OCI-LY3 (cell line): ENCODE data around the gene PRAMEF18.
"Not testable (repeated sequence)": the region's sequence is repeated elsewhere in the genome, so short reads cannot be mapped to it uniquely, and the experiment has no call there.

Source experiments
- H2AFZ ChIP-seq: fragments of 200-600, 300-600 bp; shearing (Covaris generic); 2 replicates; pipeline ENCODE4 v1.6.0; 2014; ENCODE audit warnings: antibody characterized with exemption, low read depth, low read length
- H3K27ac ChIP-seq: fragments of 200-600, 300-600 bp; sonication (generic); 2 replicates; pipeline ENCODE4 v1.5.1; 2014; ENCODE audit warnings: mild to moderate bottlenecking, low read length, moderate library complexity, mixed read lengths
- H3K27me3 ChIP-seq: fragments of 200-600, 300-600 bp; sonication (generic); 2 replicates; pipeline ENCODE4 v1.6.1; 2014; ENCODE audit warnings: low read depth, low read length, mixed read lengths
- H3K36me3 ChIP-seq: fragments of 200-600, 300-600 bp; sonication (generic); replicated peaks from 2 replicates; pipeline ENCODE3; 2014; ENCODE audit warnings: low read depth, low read length, mixed read lengths
- H3K4me1 ChIP-seq: fragments of 300-600, 200-600 bp; sonication (generic); 2 replicates; pipeline ENCODE4 v1.6.1; 2014; ENCODE audit warnings: low read length, mixed read lengths
- H3K4me2 ChIP-seq: fragments of 200-600, 300-600 bp; sonication (generic); 2 replicates; pipeline ENCODE4 v1.6.1; 2014; ENCODE audit warnings: low read length, mixed read lengths
- H3K4me3 ChIP-seq: fragments of 300-600, 200-600 bp; sonication (generic); 2 replicates; pipeline ENCODE4 v1.5.1; 2014; ENCODE audit warnings: antibody characterized with exemption, mild to moderate bottlenecking, low read length, moderate library complexity
- H3K79me2 ChIP-seq: fragments of 300-600, 200-600 bp; shearing (Covaris generic); 2 replicates; pipeline ENCODE4 v1.6.1; 2014; ENCODE audit warnings: mild to moderate bottlenecking, low read length, mixed read lengths
- H3K9ac ChIP-seq: fragments of 300-600, 200-600 bp; shearing (Covaris generic); 2 replicates; pipeline ENCODE4 v1.6.0; 2014; ENCODE audit warnings: mild to moderate bottlenecking, low read length, moderate library complexity
- H3K9me3 ChIP-seq: fragments of 200-600, 300-600 bp; shearing (Covaris generic); 2 replicates; pipeline ENCODE4 v1.6.1; 2014; ENCODE audit warnings: low read length, mixed read lengths; ENCODE audit not compliant: insufficient read depth
- H4K20me1 ChIP-seq: fragments of 200-600, 300-600 bp; sonication (generic); 2 replicates; pipeline ENCODE4 v1.6.1; 2016; ENCODE audit warnings: low read length, mixed read lengths; ENCODE audit not compliant: insufficient read depth
- EZH2phosphoT487 ChIP-seq: fragments of 200-600 bp; shearing (Covaris generic); IDR thresholded peaks from 2 replicates; pipeline ENCODE4 v1.6.1; 2018; ENCODE audit warnings: antibody characterized with exemption, mixed run types, low read depth
- TF ChIP-seq, protein P1 (sequence below): fragments of 200-600, 300-600 bp; sonication (generic); IDR thresholded peaks from 2 replicates; pipeline ENCODE4 v1.5.1; 2014; ENCODE audit warnings: antibody characterized with exemption, low read length, low read depth

PRAMEF18 gene

DNA sequence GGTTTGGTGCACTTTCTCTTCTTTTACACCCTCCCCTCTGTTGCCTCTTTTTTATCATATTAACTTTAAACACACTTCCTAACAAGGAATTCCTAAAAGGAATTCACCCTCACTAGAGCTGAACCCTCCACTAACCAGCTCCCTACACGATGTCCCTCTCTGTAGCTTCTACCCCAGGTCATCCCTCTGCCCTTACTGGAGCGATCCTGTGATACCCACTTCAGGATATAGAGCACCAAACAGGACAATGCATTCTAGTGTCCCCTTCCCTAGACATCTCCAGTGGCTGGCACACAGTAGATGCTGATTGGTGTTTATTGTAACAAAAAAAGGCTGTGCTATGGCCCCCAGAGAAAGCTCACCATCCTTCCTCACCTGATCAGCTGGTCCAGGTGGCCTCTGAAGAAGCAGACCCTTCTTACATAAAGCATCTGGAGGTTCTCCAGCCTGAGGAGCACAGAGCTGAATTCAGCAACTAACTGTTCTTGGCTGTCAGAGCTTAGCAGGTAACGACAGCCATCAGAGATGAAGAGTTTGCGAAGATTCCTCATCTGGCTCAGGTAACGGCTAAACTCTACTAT lies 1.4 kb downstream of the PRAMEF18 start:
- TF ChIP-seq EZH2phosphoT487 = no peak
- TF ChIP-seq, protein P1, sequence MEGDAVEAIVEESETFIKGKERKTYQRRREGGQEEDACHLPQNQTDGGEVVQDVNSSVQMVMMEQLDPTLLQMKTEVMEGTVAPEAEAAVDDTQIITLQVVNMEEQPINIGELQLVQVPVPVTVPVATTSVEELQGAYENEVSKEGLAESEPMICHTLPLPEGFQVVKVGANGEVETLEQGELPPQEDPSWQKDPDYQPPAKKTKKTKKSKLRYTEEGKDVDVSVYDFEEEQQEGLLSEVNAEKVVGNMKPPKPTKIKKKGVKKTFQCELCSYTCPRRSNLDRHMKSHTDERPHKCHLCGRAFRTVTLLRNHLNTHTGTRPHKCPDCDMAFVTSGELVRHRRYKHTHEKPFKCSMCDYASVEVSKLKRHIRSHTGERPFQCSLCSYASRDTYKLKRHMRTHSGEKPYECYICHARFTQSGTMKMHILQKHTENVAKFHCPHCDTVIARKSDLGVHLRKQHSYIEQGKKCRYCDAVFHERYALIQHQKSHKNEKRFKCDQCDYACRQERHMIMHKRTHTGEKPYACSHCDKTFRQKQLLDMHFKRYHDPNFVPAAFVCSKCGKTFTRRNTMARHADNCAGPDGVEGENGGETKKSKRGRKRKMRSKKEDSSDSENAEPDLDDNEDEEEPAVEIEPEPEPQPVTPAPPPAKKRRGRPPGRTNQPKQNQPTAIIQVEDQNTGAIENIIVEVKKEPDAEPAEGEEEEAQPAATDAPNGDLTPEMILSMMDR = no peak
- no peak overlapping the region for H3K4me2 ChIP-seq
- no peak overlapping the region for H2AFZ ChIP-seq
- no peak overlapping the region for H3K9ac ChIP-seq
- H3K36me3 ChIP-seq = no peaks in the 10 kb centered on the region
- no peaks in the 10 kb centered on the region for H3K27me3 ChIP-seq
- H3K4me1 ChIP-seq = no peaks in the 10 kb centered on the region
- no peaks in the 10 kb centered on the region for H3K9me3 ChIP-seq
- no peaks in the 10 kb centered on the region for H3K79me2 ChIP-seq
- no peak overlapping the region for H3K27ac ChIP-seq
- H3K4me3 ChIP-seq = no peak overlapping the region
- no peaks in the 10 kb centered on the region for H4K20me1 ChIP-seq

DNA sequence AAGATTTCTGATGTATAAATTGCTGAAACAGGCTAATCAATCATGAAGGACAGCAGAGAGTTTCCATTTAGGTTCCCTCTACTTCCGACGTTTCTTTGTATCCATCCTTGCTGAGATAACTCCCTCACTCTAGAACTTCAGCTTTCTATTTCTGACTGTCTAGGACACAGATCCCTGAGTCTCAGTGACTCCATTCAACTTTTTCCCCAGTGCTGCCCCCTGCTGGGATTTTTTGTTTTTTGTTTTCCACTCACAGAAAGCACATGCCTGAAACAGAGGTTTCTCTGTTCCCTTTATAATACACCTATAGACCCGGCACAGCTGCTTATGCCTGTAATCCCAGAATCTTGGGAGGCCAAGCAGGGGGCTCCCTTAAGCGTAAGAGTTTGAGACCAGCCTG lies 3.2 kb downstream of the PRAMEF18 start:
- H3K4me2 ChIP-seq, H3K27me3 ChIP-seq: not testable (repeated sequence)

DNA sequence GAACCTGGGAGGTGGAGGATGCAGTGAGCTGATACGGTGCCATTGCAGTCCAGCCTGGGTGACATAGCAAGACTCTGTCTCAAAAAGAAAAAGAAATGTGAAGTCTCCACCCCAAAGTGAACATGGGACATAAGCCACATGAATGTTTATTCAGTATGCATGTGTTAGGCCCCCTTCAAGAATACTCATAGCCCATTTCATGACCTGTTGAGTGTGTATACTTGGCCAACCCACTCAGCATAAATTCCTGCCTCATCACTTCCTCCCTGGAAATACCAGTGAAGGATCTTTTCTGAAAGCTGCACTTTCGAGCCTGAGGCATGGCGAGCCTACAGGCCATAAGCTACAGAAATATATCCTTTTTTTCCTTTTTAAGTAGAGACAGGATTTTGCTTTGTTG lies 6.8 kb downstream of the PRAMEF18 start:
- not testable (repeated sequence) for H4K20me1 ChIP-seq, H3K27me3 ChIP-seq, H3K79me2 ChIP-seq, H3K4me1 ChIP-seq, H3K4me2 ChIP-seq, H3K9ac ChIP-seq, H3K27ac ChIP-seq, H3K4me3 ChIP-seq, H3K9me3 ChIP-seq, H2AFZ ChIP-seq, H3K36me3 ChIP-seq

More for the DNA sequence above, 3.2 kb downstream of the PRAMEF18 start:
- H3K9ac ChIP-seq, H3K9me3 ChIP-seq, H3K4me3 ChIP-seq, H3K4me1 ChIP-seq, H3K79me2 ChIP-seq, H3K27ac ChIP-seq, H4K20me1 ChIP-seq, H3K36me3 ChIP-seq, H2AFZ ChIP-seq: not testable (repeated sequence)

DNA sequence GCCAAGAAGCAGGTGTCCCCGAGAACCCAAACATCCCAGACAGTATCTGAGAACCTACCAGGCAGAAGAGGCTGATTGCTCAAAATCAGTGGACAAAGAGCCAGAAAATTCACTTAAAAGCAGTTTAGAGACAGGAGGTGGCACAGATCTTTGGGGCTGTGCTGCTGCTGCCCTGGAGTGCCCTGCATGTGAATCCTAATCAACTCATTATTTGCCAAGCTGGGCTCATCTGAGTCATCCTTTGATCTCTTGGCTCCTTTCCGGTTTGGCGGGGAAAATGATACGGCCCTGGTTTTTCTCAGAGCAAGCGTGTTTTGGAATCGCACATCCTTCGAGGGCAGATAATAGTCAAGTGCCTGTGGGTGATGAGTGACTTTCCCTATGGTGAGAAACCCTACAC lies 9.3 kb downstream of the PRAMEF18 start:
- H3K9me3 ChIP-seq, H3K4me1 ChIP-seq, H3K4me2 ChIP-seq, H3K79me2 ChIP-seq, H2AFZ ChIP-seq, H4K20me1 ChIP-seq, H3K9ac ChIP-seq, H3K27ac ChIP-seq, H3K27me3 ChIP-seq, H3K36me3 ChIP-seq, H3K4me3 ChIP-seq: not testable (repeated sequence)

DNA sequence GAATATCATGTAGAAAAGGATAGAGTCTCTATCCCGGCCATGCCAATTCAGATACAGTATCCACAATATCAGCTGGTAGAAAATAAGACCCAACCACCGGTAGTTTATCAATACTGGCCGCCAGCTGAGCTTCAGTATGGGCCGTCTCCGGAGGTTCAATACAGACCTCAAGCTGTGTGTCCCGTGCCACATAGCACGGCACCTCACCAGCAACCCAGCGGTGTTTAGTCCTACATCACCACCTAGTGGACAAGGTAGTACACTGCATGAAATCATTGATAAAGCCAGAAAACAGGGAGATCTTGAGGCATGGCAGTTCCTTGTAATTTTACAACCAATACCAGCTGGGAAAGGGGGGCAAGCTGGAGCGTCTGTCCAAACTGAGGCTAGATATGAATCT lies 17.2 kb downstream of the PRAMEF18 start:
- not testable (repeated sequence) for H3K4me1 ChIP-seq

DNA sequence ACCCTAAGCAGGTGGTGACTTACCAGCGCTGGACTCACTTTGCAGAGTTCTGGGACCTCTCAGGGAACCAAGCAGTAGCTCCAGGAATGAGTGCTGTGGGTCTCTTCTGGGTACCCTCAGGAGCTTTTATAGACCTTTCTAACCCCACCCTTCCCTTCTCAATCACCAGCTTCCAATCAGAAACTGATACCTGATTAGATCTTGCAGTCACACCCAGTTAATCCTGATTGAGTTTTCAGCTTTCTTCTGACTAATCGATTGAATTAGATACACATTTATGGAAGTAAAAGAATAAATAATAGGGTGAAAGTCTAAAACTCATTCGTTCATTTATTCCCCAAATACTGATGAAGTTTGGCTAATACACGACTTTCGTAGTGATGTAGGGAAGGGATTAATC lies 24.6 kb downstream of the PRAMEF18 start, which contains the start of gene PRAMEF13:
PRAMEF13 (minus strand) TSS at position 101 of the 400 bp plus-strand sequence. CDS start 1,820 bp downstream, outside the sequence.
- not testable (repeated sequence) for H2AFZ ChIP-seq, H4K20me1 ChIP-seq, H3K9me3 ChIP-seq, H3K4me3 ChIP-seq, H3K79me2 ChIP-seq, H3K36me3 ChIP-seq, H3K4me2 ChIP-seq, H3K4me1 ChIP-seq, H3K9ac ChIP-seq, H3K27ac ChIP-seq, H3K27me3 ChIP-seq

More for the DNA sequence above, 17.2 kb downstream of the PRAMEF18 start:
- H2AFZ ChIP-seq, H3K27me3 ChIP-seq, H3K9me3 ChIP-seq, H3K4me2 ChIP-seq, H3K36me3 ChIP-seq, H3K9ac ChIP-seq, H3K79me2 ChIP-seq, H4K20me1 ChIP-seq, H3K4me3 ChIP-seq, H3K27ac ChIP-seq: not testable (repeated sequence)
